ENCODE data around the gene TMEM248.
"Not testable (repeated sequence)": the region's sequence is repeated elsewhere in the genome, so short reads cannot be mapped to it uniquely, and the experiment has no call there.

Gene TMEM248

GRCh38 chr7:67000601-67001258 lies 79.7 kb downstream of the TMEM248 start:
- peak; percentile 19 for DNase-seq (ENCODE audit: low read depth)

DNA sequence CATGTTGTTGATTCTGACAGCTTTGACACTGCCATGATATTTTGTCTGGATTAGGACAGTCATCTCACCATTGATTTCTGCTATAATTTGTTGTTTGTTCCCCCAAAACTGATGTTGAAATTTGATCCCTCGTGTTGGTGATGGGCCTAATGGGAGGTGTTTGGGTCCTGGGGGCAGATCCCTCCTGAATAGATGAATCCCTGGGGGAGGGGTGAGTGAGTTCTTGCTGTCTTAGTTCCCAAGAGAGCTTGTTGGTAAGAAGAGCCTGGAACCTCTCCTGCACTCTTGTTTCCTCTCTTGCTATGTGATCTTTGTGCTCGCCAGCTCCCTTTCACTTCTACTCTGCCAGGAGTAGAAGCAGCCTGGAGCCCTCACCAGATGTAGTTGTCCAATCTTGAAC lies 83.1 kb downstream of the TMEM248 start:
- not testable (repeated sequence) for DNase-seq (ENCODE audit: low read depth)

DNA sequence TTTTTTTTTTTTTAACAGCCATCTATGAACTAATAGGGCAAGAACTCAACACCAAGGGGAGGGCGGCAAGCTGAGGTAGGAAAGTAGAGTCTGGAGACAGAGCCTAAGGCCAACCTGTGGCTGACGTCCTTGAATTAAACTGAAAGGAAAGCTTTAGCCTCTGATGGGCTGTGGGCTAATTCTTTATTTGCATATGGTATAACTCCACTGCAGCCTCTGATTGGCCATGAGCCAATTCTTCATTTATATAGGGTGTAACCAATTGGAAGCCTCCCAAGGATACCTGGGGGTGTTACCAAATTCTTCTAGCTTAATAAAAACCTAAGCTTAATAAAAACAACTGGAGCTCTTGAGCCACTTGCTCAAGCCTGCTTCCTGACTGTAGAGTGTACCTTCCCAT lies 85.9 kb downstream of the TMEM248 start:
- DNase-seq (ENCODE audit: low read depth): no peak
